Measurements from ENCODE around the gene FBN3.
A peak's percentile ranks its signal among the peaks of the same experiment; 100 is the strongest.
"Not testable (repeated sequence)": the region's sequence is repeated elsewhere in the genome, so short reads cannot be mapped to it uniquely, and the experiment has no call there.

Gene FBN3

DNA sequence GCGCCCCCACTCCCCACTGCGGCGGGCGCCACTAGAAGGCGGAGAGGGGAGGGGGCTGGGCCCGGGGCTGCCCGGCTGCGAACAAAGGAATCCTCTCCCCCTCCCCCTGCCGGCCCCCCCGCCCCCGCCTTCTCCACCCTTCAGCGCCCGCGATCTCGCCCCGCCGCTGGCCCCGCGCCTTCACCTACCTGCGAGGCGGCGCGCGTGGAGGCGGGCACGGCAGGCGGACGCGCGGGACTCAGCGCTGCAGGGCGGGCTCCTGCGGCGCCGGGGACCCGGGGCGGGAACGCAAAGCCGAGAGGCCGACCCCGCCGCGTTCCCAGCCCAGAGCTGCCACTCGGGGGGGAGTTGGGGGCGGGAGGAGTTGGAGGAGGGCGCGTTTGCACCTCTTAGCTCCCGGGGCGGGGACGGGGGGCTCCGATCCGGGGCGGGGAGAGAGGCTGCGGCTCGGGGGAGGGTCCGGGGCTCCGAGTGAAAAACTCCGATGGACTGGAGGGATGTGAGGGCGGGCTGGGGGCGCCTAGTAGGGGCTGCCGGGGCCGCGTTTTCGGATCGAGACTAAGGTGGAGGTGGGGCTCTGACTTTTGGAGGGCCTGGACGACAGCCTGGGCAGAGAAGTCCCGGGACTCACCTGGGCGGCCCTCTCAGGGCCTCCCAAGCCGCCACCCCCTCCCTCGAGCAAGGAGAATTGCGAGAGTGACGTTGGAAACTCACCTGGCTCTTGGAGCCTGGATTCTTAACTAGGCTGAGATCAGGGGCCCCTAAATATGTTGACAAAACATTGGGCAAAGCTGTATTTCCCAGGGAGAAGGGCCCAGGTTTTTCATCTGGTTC is at the start of gene FBN3:
Gene FBN3 (minus strand): TSS at position 332 of the 834 bp plus-strand sequence. CDS start 2,112 bp downstream, outside the sequence.
- no peak for DNase-seq (ENCODE audit: low spot score)

DNA sequence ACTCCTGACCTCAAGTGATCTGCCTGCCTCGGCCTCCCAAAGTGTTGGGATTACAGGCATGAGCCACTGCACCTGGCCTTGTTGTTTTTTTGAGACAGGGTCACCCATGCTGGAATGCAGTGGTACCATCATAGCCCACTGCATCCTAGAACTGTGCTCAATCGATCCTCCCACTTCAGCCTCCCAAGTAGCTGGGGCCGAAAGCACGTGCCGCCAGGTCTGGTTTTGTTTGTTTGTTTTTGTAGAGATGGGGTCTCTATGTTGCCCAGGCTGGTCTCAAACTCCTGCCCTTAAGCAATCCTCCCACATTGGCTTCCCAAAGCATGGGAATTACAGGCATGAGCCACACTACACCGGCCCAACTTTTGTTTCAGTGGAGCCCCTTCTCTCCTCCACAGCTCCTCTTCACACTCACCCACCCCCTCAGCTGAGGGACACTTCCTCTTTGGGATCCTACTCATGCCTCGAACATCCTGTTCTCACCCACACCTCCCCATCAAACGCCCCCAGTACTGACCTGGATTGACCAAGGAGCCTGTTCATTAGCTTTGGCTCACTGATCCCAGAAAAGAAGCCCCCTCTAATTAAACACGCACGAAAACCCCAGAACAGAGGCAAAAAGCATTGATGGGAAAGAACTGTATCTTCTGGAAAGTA is 47.0 kb upstream of the FBN3 start:
- DNase-seq (ENCODE audit: low spot score): peak; percentile 26

DNA sequence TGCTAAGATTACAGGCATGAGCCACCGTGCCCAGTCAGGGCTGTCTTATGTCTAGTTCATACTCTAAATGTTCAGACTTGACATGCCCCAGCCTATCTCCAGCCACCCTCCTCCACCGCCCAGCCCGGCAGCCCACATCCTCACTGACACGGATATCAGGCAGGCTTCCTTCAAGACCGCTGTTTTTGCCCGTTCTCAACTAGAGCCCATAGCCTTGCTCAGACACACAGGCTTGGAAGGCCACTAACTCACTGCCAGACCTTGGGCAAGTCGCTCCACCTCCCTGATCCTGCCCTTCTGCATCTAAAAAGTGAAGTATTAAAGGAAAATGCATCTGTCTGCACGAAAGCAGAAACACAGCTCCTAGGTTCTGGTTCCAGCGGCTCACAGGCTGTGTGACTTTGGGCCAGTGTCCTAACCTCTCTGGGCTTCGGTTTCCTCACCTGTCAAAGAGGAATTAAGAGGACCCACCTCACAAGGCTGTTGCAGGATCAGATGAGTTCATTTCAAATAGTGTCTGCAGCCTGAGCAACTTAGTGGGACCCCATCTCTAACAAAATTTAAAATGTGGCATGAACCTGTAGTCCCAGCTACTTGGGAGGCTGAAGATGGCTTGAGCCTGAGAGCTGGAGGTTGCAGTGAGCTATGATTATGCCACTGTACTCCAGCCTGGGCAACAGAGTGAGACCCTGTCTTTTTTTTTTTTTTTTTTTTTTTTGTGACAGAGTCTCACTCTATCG is 45.3 kb upstream of the FBN3 start:
- peak; percentile 15 for DNase-seq (ENCODE audit: low spot score)

DNA sequence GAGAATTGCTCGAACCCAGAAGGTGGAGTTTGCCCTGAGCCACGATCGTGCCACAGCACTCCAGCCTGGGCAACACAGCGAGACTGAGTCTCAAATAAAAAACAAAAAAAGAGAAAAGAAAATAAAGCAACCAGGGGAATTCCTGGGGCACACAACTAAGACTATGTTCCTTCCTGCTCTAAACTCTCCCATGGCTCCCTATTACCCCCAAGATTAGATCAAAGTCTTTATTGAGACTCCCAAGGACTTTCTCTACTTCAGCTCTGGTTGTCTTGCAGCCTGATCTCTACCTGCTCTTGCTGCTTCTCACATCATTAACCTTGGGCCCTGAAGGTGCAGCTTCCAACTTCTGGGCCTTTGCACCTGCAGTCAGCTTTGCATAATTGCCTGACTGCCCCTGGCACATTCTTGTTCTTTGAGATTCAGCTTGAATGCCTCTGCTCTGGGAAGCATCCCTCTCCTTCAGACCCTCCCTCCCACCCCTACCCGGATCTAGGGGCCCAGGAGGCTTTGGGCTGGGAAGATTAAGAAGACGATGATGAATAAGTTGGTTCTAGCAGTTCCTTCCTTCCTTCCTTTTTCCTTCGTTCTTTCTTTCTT is 42.9 kb upstream of the FBN3 start:
- DNase-seq (ENCODE audit: low spot score): peak; percentile 45

DNA sequence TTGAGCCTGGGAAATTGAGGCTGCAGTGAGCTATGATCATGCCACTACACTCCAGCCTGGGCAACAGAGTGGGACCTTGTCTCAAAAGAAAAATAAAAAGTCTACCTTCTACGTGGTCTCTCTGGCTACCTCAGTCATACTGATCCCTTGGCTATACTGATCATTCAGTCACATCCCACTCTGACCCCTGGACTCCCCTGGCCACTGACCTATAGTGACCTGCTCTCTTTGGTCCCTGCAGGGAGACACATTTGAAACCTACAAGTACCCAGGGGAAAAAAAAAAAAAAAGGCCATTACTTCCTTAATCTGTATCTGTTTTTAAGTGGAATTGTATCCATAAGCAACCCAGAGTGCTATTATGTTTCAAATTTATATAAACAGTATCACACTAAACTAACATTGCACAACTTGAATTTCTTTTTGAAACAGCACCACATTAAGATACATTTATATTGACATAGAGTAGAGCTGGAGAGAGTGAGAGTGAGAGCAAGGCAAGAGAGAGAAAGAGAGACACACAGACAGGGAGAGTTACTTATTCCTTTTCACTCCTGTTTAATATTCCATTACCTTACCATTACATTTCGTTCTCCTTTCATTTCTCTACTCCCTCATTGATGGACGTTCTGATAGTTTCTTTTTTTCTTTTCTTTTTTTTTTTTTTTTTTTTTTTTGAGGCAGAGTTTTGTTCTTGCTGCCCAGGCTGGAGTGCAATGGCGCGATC is 36.1 kb upstream of the FBN3 start:
- DNase-seq (ENCODE audit: low spot score): no peak

DNA sequence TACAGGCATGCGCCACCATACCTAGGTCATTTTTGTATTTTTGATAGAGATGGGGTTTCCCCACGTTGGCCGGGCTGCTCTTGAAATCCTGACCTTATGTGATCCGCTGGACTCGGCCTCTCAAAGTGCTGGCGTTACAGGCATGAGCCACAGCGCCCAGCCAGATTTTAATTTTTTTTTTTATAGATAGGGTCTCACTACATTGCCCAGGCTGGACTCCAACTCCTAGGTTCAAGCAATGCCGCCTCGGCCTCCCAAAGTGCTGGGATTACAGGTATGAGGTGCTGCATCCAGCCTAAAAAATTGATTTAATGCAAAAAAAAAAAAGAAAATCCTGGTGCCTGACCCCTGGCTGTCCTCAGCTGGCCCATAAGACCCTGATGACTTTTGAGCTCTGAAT is 34.9 kb upstream of the FBN3 start:
- no peak for DNase-seq (ENCODE audit: low spot score)

DNA sequence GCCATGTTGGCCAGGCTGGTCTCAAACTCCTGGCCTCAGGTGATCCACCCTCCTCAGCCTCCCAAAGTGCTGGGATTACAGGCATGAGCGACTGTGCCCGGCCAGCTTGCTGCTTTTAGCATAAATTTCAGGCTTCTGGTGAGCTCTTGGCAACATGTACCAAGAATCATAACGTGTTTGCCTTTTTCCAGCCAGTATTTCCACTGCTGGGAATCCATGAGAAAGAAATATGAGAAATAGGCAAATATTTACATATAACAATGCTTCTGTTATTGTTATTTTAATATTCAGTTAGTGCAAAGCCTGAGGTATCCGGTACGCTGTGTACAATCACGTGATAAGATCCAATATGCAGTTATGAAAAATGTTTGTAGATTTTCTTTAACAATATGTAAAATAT is 30.6 kb upstream of the FBN3 start:
- no peak for DNase-seq (ENCODE audit: low spot score)

DNA sequence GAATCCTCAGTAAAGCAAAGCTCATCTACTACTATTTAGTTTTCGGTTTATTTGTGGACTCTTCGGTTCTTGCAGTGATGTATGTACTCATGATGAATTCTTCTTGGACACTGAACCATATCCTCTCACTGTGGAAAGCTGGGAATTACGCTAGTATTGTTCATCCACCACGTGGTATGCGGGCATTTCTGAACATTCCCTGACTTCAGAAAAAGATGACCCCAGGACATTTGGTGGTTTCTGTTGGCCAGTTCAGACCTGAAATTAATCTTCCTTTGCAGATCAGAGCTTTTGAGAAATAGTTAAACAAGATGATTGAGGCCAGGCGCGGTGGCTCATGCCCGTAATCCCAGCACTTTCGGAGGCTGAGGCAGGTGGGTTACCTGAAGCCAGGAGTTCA is 25.3 kb upstream of the FBN3 start:
- DNase-seq (ENCODE audit: low spot score): no peak

DNA sequence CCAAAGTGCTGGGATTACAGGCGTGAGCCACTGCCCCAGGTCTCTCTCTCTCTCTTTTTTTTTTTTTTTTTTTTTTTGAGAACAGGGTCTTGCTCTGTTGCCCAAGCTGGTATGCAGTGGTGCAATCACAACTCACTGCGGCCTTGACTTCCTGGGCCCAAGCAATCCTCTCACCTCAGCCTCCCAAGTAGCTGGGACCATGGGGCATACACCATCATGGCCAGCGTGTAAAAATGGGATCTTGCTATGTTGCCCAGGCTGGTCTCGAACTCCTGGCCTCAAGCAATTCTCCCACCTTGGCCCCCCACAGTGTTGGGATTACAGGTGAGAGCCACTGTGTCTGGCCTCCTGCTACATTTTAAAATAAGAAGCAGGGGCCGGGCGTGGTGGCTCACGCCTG is 19.1 kb upstream of the FBN3 start:
- no peak for DNase-seq (ENCODE audit: low spot score)

DNA sequence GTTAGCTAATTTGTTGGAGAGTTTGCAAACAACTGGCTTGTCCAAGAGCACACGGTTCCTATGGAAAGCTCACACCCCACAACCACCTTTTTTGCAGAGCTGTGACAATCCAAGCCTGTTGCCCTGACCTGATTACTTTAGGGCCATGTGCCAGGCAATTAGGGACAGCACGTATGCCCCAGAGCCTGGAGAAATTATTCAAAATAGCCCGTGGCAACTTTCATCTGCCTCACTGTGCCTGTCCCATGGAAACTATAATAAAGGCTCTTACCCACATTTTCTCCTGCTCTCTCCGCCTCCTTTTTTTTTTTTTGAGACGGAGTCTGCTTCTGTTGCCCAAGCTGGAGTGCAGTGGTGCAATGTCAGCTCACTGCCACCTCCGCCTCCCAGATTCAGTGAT is 18.6 kb upstream of the FBN3 start:
- DNase-seq (ENCODE audit: low spot score): no peak

DNA sequence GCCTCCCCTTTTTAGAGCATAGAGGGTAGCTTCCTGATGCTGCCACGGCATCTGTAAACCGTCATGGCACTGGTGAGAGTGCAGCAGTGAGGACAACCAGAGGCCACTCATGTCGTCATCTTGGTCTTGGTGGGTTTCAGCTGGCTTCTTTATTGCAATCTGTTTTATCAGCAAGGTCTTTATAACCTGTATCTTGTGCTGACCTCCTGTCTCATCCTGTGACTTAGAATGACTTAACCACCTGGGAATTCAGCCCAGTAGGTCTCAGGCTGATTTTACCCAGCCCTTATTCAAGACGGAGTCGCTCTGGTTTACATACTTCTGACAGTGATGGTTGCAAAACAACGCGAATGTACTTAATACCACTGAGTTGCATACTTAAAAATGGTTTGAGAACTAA is 14.4 kb upstream of the FBN3 start:
- no peak for DNase-seq (ENCODE audit: low spot score)

DNA sequence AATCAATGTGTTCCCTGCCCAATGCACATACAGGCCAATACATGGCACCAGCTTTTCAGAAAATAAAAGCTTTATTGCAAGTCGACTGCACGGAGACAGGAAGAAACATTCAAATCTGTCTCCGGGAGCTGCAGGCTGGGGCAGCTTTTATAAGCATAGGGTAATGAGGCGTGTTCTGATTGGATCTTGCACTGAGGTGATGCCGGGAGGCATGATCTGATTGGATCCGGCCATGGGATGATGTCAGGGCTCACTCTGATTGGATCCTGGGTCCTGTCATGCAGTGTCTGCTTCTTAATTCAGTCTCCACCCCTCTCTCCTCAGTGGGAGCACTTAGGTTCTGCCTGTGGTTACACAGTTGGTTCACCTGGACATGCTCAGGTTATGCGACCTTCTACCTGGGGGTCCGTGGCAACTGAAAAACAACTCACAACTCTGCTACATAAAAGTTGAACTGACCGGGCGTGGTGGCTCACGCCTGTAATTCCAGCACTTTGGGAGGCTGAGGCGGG is 11.8 kb upstream of the FBN3 start:
- peak; percentile 73 for DNase-seq (ENCODE audit: low spot score)

DNA sequence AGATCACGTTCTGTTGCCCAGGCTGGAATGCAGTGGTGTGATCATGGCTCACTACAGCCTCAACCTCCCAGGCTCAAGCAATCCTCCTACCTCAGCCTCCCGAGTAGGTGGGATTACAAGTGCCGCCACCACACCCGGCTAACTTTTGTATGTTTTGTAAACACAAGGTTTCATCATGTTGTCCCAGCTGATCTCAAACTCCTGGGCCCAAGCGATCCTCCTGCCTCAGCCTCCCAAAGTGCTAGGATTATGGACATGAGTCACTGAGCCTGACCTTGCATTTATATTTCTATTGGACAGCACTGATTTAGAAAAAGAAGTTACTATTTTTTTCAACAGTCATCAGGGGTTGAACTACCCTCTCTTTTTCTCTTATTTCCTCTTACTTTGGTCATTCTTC is 9.9 kb upstream of the FBN3 start:
- not testable (repeated sequence) for DNase-seq (ENCODE audit: low spot score)

DNA sequence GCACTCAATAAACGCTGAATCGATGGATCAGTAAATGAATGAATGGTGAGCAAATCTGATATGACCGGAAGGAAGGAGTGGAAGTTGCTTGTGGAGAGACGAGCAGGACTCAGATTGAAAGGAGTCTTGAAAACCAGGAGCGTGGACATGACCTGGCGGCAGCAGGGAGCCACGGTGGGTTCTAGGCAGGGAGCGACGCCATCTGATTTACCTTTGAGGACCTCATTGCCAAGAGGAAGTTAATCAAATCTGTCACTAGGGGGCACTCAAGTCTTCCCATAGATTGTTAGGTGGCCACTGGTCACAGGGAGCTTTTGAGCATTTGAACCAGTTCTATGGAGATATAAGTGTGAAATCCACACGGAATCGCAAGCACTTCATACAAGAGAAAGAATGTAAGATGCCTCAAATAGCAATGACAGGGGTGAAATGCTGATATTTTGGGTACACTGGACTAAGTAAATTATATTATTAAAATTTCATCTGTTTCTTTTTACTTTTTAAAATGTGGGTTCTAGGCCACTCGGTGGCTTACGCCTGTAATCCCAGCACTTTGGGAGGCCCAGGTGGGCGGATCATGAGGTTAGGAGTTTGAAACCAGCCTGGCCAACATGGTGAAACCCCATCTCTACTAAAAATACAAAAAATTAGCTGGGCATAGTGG is 9.2 kb upstream of the FBN3 start:
- DNase-seq (ENCODE audit: low spot score): peak; percentile 79

DNA sequence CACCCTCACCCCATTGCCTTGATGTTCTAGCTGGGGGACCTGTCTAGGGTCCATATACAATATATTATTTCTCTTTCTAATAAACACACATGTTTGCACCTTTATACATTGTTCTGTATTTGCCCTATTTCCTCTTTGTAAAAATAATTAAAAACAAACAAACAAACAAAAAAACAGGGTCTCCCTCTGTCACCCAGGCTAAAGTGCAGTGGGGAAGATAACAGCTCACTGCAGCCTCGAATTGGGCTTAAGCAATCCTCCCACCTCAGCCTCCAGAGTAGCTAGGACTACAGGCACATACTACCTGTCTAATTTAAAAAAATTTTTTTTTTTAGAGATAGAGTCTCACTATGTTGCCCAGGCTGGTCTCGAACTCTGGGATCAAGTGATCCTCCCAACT is 5.9 kb upstream of the FBN3 start:
- no peak for DNase-seq (ENCODE audit: low spot score)

DNA sequence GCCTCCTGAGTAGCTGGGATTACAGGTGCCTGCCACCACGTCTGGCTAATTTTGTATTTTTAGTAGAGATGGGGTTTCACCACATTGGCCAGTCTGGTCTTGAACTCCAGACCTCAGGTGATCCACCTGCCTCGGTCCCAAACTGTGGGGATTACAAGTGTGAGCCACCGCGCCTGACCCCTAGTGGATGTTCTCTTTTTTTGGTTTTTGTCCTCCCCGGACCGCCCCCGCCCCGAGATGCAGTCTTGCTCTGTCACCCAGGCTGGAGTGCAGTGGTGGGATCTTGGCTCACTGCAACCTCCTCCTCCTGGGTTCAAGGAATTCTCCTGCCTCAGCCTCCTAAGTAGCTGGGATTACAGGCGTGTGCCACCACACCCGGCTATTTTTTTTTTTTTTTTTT is 4.6 kb upstream of the FBN3 start:
- DNase-seq (ENCODE audit: low spot score): peak; percentile 12

DNA sequence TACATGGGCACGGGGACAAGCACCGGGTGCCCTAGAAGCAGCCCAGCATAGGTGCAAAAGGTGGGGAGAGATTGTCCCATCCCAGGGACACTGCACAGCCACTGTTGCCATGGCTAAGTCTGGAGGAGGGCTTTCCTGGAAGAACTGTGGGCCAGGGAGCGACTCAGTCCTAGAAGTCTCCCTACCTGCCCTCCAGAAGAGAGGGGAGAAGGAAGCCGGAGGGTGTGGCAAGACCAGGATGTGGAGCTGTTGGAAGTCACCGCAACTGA is 2.3 kb upstream of the FBN3 start:
- DNase-seq (ENCODE audit: low spot score): peak; percentile 2

DNA sequence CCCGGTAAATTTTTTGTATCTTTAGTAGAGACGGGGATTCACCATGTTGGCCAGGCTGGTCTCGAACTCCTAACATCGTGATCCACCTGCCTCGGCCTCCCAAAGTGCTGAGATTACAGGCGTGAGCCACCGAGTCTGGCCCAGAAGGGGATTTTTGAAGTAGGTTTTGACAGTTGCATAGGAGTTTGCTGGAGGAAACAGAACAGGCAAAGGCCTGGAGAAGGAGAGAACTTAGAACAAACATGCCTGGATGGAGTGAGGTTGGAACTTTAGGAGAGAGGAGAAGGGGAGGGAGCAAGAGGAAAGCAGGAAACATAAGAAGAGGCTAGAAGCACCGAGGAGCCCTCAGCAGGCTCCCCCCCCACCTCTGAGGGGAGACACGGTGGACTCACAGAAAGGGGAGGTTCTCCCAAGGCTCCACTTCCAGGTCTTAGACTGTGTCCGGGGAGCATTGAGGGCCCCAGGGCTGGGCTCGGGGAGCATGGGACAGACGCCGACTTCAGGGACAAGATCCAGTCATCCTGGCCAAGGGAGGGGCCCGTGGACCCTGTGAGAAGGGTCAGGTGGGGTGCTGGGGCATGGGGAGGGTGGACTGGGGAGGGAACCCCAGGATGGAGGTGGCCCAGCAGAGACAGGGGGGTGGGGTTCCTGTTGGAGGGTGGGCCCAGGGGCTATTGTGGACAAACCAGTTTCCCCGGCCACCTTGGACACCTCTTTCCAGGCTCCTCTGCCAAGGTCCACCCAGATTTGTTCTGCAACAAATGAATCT is 1.8 kb upstream of the FBN3 start:
- DNase-seq (ENCODE audit: low spot score): no peak

DNA sequence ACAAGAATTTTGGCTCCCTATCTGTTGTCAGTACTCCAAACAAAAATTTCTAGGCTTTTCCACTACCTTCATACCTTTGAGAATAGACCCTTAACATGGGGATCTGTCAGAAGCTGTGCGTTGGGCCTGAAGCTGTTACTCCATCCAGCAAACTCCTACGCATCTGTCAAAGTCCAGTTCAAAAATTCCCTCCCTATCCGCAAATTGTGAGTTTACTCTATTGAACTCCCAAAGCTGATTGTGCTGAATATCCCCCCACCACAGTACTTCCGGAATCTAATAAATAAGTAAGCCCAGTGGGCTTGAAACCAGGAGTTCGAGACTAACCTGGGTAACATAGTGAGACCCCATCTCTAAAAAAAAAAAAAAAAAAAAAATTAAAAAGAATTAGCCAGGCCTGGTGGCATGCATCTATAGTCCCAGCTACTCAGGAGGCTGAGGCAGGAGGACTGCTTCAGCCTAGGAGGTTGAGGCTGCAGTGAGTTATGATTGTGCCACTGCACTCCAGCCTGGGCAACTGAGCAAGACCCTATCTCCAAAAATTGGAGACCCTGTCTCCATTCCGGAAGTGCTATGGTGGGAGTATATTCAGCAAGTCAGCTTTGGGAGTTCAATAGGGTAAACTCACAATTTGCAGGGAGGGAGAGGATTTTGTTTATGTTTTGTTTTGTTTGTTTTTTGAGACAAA is 930 bp upstream of the FBN3 start:
- no peak for DNase-seq (ENCODE audit: low spot score)

Measured in germinal center (tissue), 1 donor.